ENCODE measurements around the gene EXD3.

EXD3 gene

DNA sequence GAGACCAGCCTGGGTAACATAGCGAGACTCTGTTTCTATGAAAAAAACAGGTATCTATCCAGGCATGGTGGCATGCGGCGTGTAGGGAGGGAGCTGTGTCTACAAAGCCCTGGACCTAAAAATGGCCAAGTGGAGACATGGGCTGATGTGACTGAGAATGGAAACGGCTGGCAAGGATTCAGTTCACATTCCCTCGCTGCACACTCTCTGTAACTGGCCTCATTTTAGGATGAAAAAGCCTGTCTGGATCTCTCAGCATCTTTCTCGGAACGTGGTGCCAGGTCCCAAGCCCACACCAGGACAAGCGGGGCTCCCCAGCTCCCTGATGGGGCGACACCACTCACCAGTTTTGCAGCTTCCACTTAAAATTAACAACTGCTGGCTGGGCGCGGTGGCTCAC is 13.4 kb downstream of the EXD3 start:
- DNase-seq: no peak

DNA sequence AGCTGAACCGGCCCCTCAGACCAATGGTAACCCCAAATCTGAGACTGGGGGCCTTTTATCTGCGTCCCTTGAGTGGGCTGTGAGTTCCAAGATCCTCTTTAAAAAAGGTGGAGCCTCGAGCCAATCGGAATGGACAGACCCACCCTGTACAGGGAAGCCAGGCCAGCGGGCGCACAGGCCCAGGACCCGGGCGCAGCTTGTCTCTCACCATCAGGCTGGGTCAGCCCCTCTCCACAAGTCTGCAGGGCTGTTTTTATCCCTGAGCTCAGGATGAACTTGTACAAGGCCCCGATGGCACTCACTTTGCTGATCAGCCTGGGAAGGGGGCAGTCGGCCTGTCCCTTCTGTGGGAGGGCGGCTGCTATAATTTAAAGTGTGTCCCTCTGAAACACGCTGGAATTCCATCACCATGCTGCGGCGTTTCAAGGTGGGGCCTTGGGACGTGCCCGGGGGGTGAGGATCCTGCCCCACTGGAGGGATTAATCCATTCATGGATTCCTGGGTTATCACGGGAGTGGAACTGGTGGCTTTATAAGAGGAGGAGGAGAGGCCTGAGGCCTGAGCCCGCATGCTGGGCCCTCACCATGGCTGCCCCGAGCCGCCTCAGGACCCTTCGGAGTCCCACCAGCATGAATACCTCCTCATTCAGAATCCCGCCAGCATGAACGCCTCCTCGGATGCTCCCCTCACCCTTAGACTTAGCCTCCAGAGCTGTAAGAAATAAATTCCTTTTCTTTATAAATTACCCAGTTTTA is 14.1 kb downstream of the EXD3 start:
- no peak for DNase-seq

DNA sequence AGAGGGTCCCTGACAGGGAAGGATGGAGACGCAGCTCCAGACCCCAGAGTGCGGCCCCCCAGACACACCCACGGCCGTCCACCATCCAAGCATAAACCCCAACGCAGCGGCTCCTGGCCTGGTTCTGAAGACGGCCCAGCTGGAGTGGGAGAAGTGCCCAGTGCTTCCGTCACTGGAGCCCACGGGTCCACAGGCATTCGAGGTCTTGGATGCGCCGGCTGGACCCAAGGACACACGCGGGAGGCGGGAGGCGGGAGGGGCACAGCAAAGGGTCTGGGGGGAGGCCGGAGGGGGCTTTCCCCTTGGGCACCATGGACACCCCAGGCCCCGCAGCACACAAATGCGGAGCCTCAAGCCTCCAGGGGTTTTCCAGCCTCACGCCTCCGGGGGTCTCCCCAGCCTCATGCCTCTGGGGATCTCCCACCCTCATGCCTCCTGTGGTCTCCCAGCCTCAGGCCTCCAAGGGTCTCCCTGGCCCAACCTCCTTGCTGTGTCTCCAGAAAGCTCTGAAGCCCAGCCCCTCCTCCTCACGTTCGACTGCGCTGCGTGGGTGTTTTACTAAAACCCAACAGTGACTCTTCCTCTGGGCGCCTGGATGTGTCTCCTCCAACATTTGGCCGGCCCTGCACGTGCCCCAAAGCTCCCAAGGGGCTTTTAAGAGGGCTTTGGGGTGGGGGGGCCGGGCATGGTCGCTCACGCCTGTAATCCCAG is 15.2 kb downstream of the EXD3 start:
- no peak for DNase-seq

DNA sequence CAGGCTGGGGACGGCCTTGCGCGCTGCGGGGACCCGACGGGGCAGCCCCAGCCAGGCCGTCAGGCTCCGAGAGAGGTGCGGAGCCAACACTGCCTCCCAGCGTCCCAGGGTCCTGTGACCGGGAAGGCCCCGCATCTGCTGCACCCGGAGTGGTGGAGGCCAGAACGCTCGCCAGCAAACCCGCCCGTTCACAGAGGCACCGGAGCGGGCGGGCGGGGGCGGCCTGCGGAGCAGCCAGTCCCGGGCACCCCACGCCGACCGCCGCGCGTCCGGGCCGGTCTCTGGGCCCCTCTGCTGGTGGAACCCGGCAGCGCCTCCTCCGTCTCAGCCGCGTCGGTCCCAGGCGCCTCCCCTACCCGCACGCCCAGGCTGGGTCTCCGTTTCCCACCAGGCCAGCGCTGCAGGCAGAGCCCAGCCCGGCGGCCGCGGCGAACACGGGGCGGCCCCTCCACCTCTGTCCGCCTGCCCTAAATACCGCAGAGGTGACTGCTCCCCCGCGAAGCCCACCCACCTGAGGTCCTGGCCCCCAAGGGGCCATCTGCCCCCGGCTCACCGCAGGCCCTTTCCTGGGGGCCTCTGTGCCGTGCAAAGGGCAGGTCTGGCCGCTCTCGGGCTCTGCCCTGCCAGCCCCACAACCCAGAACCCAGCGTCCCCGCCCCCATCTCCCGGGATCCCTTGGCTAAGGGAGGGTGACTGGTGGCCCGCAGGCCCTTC is 15.9 kb downstream of the EXD3 start:
- DNase-seq: peak; percentile 19 to 72 (median 49)

DNA sequence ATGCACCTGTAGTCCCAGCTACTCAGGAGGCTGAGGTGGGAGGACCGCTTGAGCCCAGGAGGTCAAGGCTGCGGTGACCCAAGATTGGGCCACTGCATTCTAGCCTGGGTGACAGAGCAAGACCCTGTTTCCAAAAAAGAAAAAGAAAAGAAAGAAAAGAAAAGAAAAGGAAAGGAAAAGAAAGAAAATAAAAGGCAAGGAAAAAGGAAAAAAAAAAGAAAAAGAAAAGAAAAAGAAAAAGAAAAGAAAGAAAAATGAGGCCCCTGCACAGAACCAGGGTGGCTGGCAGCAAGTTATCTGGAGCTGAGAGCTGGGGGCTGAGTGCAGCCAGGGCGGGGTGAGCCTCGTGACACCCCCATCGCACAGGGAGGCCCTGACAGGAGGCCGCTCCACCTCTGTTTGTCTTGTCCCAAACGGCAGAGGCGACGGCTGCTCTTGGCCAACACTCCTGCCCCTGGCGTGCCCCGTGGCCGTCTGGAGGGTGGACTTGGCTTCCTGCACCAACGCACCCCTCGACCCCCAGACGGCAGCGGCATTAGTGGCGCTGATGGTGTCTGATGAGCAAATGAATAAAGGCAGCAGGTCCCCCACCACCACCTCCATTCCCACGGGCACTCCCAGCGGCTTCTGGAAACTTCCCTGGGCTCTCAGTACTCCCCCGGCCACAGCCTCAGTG is 16.7 kb downstream of the EXD3 start:
- no peak for DNase-seq

DNA sequence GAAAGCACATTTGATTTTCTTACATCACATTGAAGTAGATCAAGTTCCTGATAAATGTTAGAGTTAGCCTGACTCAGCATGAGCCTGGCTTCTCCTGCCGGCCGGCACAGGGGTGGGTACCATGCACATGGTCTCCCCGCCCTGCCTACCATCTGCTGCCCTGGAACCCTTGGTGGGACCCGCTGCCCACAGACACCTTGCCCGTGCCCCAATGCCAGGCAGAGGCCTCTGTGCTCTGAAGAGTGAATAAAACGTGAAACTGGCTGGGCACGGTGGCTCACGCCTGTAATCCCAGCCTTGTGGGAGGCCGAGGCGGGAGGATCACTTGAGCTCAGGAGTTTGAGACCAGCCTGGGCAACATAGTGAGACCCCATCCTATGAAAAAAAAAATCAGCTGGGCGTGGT is 17.3 kb downstream of the EXD3 start:
- no peak for DNase-seq

DNA sequence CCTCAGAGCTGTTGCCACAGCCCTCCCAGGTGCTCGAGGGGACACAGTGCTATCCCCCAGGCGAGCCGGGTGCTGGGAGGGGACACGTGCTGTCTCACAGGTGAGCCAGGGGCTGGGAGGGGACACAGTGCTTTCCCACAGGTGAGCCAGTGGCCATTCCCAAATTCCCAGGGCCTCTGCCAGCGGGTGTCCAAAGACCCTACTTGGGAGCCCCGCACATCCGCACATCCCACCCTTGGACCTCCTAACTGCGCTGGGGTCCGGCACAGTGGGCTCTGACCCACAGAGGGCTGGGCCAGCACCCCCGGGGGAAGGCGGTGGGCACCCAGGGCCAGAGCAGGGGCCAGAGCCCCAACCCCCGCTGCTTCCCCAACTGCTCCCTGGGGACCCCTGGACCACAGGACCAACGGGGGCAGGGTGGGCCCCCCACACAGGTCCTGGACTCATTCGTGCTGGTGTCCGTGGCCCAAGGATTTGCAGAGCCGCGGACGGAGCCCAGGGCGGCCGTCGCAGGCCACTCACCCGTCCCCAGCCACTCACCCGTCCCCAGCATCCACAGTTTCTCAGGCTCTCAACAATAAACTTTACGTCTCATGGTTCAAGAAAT is 17.9 kb downstream of the EXD3 start:
- DNase-seq: no peak

DNA sequence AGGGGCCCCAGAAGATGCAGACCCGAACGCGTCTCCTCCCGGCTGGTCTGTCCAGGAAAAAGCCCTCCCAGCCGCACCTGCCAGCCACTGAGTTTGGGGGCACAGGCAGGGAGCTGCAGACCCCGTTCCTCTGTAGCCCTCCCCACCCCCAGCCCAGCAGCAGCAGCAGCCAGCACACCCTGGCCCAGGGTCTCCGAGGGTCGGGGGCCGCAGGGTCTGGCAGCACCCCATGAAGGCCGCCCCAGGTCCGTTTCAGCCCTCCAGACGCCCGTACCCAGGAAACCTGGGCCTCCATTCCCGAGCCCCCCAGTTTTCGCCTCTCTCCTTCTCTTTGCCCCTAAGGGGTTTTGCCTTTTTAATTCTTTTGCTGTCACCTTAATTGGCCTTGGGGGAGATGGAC is 19.7 kb downstream of the EXD3 start:
- DNase-seq: no peak

DNA sequence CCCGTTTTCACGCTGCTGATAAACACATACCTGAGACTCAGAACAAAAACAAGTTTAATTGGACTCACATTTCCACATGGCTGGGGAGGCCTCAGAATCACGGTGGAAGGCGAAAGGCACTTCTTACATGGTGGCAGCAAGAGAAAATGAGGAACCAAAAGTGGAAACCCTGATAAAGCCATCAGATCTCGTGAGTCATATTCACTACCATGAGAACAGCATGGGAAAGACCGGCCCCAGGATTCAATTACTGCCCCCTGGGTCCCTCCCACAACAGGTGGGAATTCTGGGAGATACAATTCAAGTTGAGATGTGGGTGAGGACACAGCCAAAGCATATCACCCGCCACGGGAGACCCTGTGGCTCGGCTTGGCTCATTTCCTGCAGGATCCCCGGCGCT is 20.2 kb downstream of the EXD3 start:
- no peak for DNase-seq

DNA sequence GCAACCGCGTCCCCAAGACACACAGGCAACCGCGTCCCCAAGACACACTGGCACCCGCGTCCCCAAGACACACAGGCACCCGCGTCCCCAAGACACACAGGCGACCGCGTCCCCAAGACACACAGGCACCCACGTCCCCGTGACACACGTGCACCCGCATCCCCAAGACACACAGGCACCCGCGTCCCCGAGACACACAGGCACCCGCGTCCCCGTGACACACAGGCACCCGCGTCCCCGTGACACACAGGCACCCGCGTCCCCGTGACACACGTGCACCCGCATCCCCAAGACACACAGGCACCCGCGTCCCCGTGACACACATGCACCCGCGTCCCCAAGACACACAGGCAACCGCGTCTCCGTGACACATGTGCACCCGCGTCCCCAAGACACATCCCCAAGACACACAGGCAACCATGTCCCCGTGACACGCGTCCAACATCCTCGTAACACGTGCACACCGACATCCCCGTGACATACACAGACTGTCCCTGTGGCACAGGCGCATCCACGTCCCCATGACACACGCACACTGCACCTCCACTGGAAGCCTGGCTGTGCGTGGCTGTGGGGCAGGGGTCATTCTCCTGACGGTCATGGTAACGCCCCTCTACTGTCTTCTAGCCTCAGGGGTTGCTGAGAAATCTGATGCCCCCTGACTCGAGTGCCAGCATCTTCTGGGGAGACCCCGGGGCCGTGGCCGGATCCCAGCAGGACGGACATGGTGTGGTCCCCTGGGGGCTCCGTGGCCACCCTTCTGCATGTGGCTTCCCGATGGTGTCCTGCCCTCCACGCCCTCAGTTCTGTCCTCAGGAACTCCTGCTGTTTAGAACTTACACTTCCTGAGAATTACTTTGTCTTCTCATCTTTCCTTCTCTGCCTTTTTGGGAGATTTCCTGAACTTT is 24.1 kb downstream of the EXD3 start:
- no peak for DNase-seq

DNA sequence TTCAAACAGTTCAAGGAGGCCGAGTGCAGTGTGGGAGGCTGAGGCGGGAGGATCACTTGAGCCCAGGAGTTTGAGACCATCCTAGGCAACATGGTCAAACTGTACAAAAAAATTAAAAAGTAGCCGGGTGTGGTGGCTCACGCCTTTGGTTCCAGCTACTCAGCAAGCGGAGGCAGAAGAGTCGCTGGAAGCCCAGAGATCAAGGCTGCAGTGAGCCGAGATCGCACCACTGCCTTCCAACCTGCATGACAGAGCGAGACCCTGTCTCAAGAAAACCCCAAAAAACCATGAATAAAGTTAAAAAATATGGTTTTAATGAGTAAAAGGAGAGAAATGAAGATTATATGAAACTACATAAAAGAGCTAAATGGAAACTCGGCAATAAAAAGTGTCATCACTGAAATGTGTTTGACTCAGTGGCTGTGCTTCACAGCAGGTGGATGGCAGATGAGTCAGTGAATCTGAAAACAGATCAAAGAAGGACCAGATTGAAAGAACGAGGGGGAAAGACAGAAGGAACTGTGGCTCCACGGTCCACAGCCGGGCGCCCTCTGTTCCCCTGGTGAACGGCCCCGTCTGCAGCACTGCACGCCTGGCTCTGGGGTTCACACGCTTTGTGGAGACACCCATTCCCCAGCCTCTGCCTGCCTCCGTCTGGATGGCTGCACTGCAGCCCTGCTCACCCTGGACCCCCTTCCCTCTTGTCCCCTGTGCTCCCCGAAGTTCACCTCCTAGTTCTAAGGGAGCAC is 25.1 kb downstream of the EXD3 start:
- no peak for DNase-seq

DNA sequence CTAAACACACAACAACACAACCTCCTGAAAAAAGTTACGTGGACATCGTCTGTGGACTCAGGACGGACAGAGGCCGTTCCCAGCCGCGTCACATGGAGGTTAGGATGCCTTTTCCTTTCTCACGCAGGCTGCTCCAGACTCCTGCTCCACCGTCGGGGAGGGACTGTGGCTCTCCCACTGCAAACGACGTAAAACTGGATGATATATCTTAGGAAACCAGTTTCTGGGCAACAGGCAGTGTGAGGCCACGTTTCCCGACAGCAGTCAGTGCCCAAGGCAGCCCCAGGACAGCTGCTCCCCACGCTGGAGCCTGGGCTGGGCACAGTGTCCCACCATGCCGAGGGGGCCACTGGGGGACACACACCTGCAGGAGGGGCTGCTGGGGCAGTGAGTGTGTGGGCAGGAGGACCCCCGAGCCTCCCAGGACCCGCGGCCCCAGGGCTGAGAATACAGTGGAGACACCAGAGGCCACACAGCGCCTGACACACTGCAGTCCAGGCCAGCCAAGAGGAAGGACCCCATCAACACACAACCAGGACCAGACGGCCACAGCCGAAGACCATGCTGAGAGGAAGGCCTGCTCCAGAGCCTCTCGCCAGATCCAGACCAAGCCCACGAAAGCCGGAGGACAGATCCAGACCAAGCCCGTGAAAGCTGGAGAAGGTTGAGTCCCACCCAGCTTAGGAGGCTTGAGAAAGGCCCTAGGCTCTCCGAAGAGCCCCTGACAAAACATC is 26.2 kb downstream of the EXD3 start:
- no peak for DNase-seq

DNA sequence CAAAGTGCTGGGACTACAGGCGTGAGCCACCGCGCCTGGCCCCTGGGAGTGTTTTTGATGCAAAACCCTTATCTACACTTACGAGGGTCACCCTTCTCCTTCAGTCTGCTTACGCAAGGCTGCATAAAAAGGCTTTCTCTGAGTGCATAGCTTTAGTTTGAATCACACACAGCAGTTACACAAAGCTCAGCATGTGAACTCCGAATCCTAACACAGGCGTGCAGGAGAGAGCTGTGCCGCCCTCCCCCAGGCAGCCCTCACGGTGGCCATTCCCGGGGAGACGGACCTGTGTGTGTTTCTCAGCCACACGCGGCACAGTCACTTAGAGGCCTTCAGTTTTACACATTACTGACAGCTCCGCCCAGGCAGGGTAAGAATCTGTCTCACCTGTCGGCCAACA is 26.7 kb downstream of the EXD3 start:
- DNase-seq: no peak

DNA sequence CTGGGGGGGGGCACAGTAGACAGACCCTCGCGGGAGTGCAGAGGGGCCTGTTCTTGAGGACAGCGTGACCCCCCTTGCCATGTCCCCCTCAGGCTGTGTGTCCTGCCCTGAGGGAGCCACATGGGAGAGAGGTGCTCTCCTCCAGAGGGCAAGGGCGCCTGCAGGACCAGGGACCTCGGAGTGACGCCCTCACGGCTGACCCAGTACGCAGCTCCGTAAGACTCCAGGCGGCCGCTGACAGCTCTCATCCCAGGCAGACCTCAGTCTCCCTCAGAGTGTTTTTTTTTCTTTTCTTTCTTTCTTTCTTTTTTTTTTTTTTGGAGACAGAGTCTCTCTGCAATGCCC is 27.3 kb downstream of the EXD3 start:
- DNase-seq: no peak

DNA sequence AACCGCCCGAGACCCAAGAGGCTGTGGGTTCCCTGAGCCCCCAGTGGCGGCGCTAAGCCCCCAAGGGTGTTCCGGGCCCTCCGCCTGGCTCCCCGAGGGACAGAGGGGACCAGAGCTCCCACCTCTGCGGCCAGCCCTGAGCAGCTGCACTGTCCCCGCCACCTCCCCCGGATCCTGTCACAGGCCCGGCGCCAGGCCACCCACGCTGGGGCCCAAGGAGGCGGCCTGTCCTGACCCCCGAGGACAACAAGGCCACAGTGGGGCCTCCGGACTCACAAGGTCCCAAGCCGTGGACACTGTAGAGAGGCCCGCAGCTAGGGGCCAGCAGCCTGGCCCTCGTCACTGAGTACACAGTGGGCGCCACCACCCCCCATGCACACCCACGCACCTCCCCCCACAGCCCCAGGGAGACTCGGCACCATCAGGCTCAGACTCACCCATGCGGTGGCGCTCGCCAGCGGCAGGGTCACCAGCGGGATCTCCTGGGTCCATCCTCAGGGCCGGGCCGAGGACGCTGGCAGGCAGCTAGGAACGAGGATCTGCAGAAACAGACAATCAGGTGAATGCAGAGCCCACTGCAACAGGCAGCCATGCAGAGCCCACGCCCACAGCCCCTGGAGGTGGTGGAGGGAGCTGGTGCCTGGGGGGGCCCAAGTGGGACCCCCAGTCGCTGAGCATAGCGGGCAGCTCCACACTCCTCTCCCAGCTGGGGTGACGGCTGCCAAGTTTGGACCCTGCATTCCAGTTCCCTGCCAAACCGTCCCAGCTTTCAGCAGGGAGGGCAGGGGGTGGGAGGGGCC is 27.9 kb downstream of the EXD3 start:
- no peak for DNase-seq

DNA sequence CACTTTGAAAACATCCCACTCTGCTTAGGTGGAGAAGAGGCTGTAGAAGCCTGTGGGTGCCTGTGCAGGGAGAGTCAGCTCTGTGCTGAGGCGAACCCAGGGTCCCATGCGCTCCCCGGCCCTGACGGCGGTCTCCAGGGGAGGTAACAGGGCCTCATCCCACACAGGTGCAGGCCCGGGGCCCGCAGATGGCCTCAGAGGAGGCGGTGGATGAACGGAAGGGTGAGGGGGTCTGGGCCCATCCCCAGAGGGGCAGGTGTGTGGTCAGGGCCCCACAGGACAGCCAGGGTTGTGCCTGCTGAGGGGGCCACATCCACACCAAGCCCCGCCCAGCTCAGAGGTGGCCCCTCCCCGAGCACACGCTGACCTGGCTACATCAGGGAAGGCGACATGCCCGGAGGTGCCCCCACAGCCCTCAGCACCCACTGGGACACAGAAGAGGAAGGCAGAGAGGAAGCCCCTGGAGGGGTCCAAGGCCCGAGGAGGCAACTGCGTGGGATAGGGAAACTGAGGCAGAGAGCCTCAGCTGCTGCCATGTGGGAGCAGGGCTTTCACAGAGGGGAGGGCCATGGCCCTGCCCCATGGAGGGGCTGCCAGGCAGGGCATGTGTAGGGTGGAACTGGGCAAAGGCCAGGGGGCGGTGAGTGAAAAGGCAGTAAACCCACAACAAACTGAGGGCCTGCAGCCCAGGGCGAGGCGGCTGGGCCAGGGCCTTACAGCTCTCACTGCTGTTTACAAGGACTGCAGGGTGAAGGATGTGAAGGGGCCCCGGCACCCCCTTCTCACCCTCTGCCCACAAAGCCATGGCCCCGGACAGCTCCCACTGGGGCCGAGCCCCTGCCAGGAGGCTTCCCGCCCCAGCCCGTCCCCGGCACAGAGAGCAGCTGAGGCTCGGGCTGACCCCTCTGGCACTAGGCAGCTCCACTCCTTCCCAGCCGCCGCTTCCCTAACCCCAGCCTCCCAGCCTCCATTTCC is 29.5 kb downstream of the EXD3 start:
- DNase-seq: no peak

DNA sequence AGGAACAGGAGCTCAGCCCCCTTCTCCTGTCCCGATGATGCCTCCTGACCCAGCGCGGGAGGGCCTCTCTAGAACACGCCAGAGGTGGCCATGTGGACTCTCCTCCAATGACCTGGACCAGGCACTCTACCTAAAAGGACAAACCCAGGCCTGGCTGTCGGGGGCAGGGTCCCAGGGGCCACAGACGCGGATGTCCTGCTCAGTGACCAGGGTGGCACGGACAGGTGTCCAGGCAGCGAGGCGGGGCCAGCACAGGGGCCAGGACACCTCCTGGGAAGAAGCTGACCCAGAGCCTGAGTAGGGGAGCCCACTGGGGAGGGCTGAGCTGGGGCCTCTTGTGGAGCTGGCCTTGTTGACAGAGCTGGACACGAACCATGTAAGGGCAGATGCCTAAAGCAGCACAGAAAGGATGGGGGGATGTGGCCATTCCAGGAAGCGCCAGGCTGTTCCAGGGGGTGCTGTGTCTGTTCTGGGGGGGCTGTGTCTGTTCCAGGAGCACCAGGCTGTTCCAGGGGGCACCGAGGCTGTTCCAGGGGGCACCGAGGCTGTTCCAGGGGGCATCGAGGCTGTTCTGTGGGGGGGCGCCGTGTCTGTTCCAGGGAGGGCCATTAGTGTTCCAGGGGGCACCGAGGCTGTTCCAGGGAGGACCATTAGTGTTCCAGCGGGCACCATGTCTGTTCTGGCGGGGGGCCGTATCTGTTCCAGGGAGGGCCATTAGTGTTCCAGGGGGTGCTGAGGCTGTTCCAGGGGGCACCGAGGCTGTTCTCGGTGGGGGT is 30.5 kb downstream of the EXD3 start:
- DNase-seq: no peak

DNA sequence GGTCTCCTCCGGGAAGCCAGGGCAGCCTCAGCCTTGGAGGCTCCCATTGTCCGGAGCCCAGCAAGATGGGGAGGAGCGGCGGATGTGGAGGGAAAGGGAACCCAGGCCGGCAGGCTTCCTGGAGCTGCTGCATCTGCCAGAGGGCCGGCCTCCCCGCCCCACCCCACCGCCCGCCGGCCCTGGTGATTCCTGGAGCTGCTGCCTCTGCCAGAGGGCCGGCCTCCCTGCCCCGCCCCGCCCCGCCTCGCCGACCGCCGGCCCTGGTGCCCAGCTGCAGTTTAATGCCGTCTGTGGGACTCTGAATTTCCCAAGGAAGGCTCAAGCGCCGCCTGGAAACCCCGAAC is 31.6 kb downstream of the EXD3 start:
- DNase-seq: no peak
